Neural cell (in vitro differentiated cells): ENCODE results near the gene LAMTOR1. TPM values are rescaled to one million over a fixed set of nuclear protein-coding genes. Genes with fewer than 3 reads are reported as not detected.

Experiments used
- H2AFZ ChIP-seq: fragments of 200-600, 300-800 bp; sonication (generic), shearing (Covaris generic); 2 replicates; pipeline ENCODE4 v1.6.0; 2014; ENCODE audit warnings: low read depth, mild to moderate bottlenecking, antibody characterized with exemption, low read length, moderate library complexity
- H3F3A ChIP-seq: fragments of 200-600 bp; shearing (Covaris generic); 2 replicates; pipeline ENCODE4 v1.6.1; 2016; ENCODE audit warnings: mild to moderate bottlenecking, moderate library complexity, mixed read lengths, antibody characterized with exemption, low read length; ENCODE audit not compliant: insufficient read depth, poor library complexity, severe bottlenecking
- H3K27ac ChIP-seq: fragments of 200-600, 300-800 bp; sonication (generic), shearing (Covaris generic); 2 replicates; pipeline ENCODE4 v1.5.1; 2014; ENCODE audit warnings: mild to moderate bottlenecking, low read length, moderate library complexity
- H3K27me3 ChIP-seq: fragments of 300-800, 200-600 bp; sonication (generic), shearing (Covaris generic); 2 replicates; pipeline ENCODE4 v1.6.0; 2014; ENCODE audit warnings: mild to moderate bottlenecking, low read depth, low read length, moderate library complexity; ENCODE audit not compliant: insufficient read depth
- H3K36me3 ChIP-seq: fragments of 300-800, 200-600 bp; sonication (generic), shearing (Covaris generic); 2 replicates; pipeline ENCODE4 v1.5.1; 2014; ENCODE audit warnings: mild to moderate bottlenecking, antibody characterized with exemption, low read length, moderate library complexity; ENCODE audit not compliant: insufficient read depth
- H3K4me2 ChIP-seq: fragments of 300-800, 200-600 bp; sonication (generic), shearing (Covaris generic); 2 replicates; pipeline ENCODE4 v1.6.0; 2014; ENCODE audit warnings: mild to moderate bottlenecking, low read length
- H3K4me3 ChIP-seq: fragments of 300-800, 200-600 bp; sonication (generic), shearing (Covaris generic); 2 replicates; pipeline ENCODE4 v1.5.1; 2014; ENCODE audit warnings: mild to moderate bottlenecking, low read length, moderate library complexity
- H3K79me2 ChIP-seq: fragments of 200-600 bp; shearing (Covaris generic); replicated peaks from 2 replicates; pipeline ENCODE4 v1.6.0; 2014; ENCODE audit warnings: mild to moderate bottlenecking, low read length, moderate library complexity; ENCODE audit not compliant: insufficient read depth
- H3K9ac ChIP-seq: fragments of 300-800, 200-600 bp; sonication (generic), shearing (Covaris generic); 2 replicates; pipeline ENCODE4 v1.6.1; 2016; ENCODE audit warnings: mild to moderate bottlenecking, low read length, mixed read lengths
- H3K9me2 ChIP-seq: fragments of 200-600 bp; shearing (Covaris generic); 2 replicates; pipeline ENCODE4 v1.6.1; 2016; ENCODE audit warnings: mild to moderate bottlenecking, low read length, mixed read lengths; ENCODE audit not compliant: insufficient read depth
- H3K9me3 ChIP-seq: fragments of 200-600, 300-800 bp; sonication (generic), shearing (Covaris generic); 2 replicates; pipeline ENCODE4 v1.6.1; 2016; ENCODE audit warnings: mild to moderate bottlenecking, mixed run types, low read length, moderate library complexity, mixed read lengths
- H4K20me1 ChIP-seq: fragments of 200-600 bp; shearing (Covaris generic); 2 replicates; pipeline ENCODE4 v1.6.1; 2016; ENCODE audit warnings: mild to moderate bottlenecking, mixed run types; ENCODE audit not compliant: insufficient read depth
- EP300 ChIP-seq: fragments of 450-650 bp; conservative IDR thresholded peaks from 2 replicates; pipeline ENCODE4 v1.6.1; 2014; ENCODE audit warnings: antibody characterized with exemption, mild to moderate bottlenecking, moderate library complexity; ENCODE audit not compliant: poor library complexity, severe bottlenecking
- EZH2 ChIP-seq: fragments of 200-600, 300-800 bp; shearing (Covaris generic), sonication (generic); IDR thresholded peaks from 2 replicates; pipeline ENCODE4 v1.6.1; 2014; ENCODE audit warnings: antibody characterized with exemption, low read length, borderline replicate concordance, mild to moderate bottlenecking; ENCODE audit not compliant: insufficient read depth, poor library complexity, severe bottlenecking
- MXI1 ChIP-seq: fragments of 450-650 bp; conservative IDR thresholded peaks from 2 replicates; pipeline ENCODE4 v1.6.1; 2014; ENCODE audit warnings: antibody characterized with exemption, mild to moderate bottlenecking; ENCODE audit not compliant: poor library complexity, severe bottlenecking
- POLR2AphosphoS5 ChIP-seq: IDR thresholded peaks from 2 replicates; pipeline ENCODE4 v1.6.1; 2012
- RAD21 ChIP-seq: fragments of 450-650 bp; conservative IDR thresholded peaks from 2 replicates; pipeline ENCODE4 v1.6.1; 2014; ENCODE audit warnings: antibody characterized with exemption, mild to moderate bottlenecking, moderate library complexity
- SMC3 ChIP-seq: fragments of 450-650 bp; conservative IDR thresholded peaks from 2 replicates; pipeline ENCODE4 v1.6.1; 2014; ENCODE audit warnings: antibody characterized with exemption, mild to moderate bottlenecking, moderate library complexity; ENCODE audit not compliant: poor library complexity
- TAF1 ChIP-seq: IDR thresholded peaks from 2 replicates; pipeline ENCODE4 v1.6.1; 2012; ENCODE audit warnings: low read depth
- polyA plus RNA-seq: library from polyadenylated mRNA; depleted of rRNA; stranded (reverse); fragments of >200 nt; gene quantifications from 2 replicates; pipeline ENCODE4 v1.2.3, GENCODE V29; 2014
- TF ChIP-seq, protein P1 (sequence below): fragments of 450-650 bp; IDR thresholded peaks from 2 replicates; pipeline ENCODE4 v1.5.1; 2014; ENCODE audit warnings: antibody characterized with exemption, mild to moderate bottlenecking, moderate library complexity; ENCODE audit not compliant: poor library complexity, severe bottlenecking
- TF ChIP-seq, protein P2 (sequence below): IDR thresholded peaks from 2 replicates; pipeline ENCODE4 v1.6.1; 2012; ENCODE audit warnings: borderline replicate concordance

The LAMTOR1 gene
- polyA plus RNA-seq, 1 donor from 2014 or later: 108 TPM

- Histone ChIP-seq H2AFZ (no peak overlapping the region), H3K9ac (no peak overlapping the region), H4K20me1 (no peaks in the 10 kb centered on the region), H3K4me2 (no peak overlapping the region), H3K27ac (no peak overlapping the region), H3K9me2 (no peaks in the 10 kb centered on the region), H3F3A (no peaks in the 10 kb centered on the region), H3K36me3 (no peaks in the 10 kb centered on the region), H3K27me3 (no peaks in the 10 kb centered on the region), H3K4me3 (no peak overlapping the region), H3K79me2 (peaks cover 3% of the 10 kb centered on the region), H3K9me3 (no peaks in the 10 kb centered on the region)
- no peak for TF ChIP-seq POLR2AphosphoS5
- no peak for TF ChIP-seq EP300
- TF ChIP-seq, protein P1, sequence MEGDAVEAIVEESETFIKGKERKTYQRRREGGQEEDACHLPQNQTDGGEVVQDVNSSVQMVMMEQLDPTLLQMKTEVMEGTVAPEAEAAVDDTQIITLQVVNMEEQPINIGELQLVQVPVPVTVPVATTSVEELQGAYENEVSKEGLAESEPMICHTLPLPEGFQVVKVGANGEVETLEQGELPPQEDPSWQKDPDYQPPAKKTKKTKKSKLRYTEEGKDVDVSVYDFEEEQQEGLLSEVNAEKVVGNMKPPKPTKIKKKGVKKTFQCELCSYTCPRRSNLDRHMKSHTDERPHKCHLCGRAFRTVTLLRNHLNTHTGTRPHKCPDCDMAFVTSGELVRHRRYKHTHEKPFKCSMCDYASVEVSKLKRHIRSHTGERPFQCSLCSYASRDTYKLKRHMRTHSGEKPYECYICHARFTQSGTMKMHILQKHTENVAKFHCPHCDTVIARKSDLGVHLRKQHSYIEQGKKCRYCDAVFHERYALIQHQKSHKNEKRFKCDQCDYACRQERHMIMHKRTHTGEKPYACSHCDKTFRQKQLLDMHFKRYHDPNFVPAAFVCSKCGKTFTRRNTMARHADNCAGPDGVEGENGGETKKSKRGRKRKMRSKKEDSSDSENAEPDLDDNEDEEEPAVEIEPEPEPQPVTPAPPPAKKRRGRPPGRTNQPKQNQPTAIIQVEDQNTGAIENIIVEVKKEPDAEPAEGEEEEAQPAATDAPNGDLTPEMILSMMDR: no peak
- TF ChIP-seq EZH2: no peak
- no peak for TF ChIP-seq SMC3
- TF ChIP-seq, protein P2, sequence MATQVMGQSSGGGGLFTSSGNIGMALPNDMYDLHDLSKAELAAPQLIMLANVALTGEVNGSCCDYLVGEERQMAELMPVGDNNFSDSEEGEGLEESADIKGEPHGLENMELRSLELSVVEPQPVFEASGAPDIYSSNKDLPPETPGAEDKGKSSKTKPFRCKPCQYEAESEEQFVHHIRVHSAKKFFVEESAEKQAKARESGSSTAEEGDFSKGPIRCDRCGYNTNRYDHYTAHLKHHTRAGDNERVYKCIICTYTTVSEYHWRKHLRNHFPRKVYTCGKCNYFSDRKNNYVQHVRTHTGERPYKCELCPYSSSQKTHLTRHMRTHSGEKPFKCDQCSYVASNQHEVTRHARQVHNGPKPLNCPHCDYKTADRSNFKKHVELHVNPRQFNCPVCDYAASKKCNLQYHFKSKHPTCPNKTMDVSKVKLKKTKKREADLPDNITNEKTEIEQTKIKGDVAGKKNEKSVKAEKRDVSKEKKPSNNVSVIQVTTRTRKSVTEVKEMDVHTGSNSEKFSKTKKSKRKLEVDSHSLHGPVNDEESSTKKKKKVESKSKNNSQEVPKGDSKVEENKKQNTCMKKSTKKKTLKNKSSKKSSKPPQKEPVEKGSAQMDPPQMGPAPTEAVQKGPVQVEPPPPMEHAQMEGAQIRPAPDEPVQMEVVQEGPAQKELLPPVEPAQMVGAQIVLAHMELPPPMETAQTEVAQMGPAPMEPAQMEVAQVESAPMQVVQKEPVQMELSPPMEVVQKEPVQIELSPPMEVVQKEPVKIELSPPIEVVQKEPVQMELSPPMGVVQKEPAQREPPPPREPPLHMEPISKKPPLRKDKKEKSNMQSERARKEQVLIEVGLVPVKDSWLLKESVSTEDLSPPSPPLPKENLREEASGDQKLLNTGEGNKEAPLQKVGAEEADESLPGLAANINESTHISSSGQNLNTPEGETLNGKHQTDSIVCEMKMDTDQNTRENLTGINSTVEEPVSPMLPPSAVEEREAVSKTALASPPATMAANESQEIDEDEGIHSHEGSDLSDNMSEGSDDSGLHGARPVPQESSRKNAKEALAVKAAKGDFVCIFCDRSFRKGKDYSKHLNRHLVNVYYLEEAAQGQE: no peak
- no peak for TF ChIP-seq MXI1
- no peak for TF ChIP-seq RAD21
- TF ChIP-seq TAF1: no peak
Observed at GRCh38 chr11:72058416-72059034, 44.6 kb downstream of the LAMTOR1 start.

DNA sequence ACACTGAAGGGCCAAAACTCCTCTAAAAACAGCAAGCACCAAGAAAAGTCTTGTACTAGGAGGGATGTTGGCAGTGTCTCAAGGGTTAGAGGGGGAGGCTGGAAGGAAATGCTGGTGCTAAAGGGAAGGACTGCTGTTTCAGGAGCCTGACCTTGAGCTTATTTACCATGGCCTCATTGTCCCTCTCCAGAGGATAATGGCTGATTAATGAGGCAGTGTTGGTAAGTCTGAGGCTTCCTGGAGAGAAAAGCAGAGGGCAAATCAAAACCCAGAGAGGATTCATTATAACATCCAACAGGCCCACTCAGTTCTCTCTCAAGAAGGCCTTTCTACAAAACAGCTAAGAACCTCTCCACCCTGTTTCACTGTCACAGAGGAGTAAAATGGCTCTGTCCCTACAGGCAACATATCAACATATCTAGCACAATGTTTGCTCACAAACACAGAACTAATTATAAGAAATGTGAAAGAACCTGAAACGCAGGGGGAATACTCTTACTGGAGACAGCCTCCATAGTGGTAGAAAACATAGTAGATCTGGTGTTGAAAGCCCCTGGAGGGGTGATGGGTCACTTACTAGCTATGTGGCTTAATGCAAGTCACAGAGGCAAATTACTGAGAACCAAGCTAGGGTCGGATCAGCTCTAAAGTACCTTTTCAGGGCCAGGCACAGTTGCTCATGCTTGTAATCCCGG, 54.2 kb downstream of the LAMTOR1 start:
- H3K79me2 ChIP-seq: no peaks in the 10 kb centered on the region
- no peak overlapping the region for H3K27ac ChIP-seq
- TF ChIP-seq TAF1 (no peak), SMC3 (no peak), POLR2AphosphoS5 (no peak), RAD21 (no peak), MXI1 (no peak), EP300 (no peak), EZH2 (no peak)
- TF ChIP-seq, protein P2: no peak
- TF ChIP-seq, protein P1: no peak
- H3K9me3 ChIP-seq: no peaks in the 10 kb centered on the region
- H3K4me3 ChIP-seq: no peak overlapping the region
- no peaks in the 10 kb centered on the region for H3K36me3 ChIP-seq
- H3K4me2 ChIP-seq: no peak overlapping the region
- no peaks in the 10 kb centered on the region for H4K20me1 ChIP-seq
- H3K9ac ChIP-seq: no peak overlapping the region
- H3K9me2 ChIP-seq: no peaks in the 10 kb centered on the region
- no peak overlapping the region for H2AFZ ChIP-seq
- H3K27me3 ChIP-seq: no peaks in the 10 kb centered on the region
- H3F3A ChIP-seq: no peaks in the 10 kb centered on the region
